NCI-H526 (cell line): ENCODE data around the gene ITPR1.
A peak's percentile ranks its signal among the peaks of the same experiment; 100 is the strongest.

Experiments used
- DNase-seq, 2 experiments: peaks; one replicate each; lab custom pipeline; 2025; lab: John Stamatoyannopoulos, UW

The ITPR1 gene

DNA sequence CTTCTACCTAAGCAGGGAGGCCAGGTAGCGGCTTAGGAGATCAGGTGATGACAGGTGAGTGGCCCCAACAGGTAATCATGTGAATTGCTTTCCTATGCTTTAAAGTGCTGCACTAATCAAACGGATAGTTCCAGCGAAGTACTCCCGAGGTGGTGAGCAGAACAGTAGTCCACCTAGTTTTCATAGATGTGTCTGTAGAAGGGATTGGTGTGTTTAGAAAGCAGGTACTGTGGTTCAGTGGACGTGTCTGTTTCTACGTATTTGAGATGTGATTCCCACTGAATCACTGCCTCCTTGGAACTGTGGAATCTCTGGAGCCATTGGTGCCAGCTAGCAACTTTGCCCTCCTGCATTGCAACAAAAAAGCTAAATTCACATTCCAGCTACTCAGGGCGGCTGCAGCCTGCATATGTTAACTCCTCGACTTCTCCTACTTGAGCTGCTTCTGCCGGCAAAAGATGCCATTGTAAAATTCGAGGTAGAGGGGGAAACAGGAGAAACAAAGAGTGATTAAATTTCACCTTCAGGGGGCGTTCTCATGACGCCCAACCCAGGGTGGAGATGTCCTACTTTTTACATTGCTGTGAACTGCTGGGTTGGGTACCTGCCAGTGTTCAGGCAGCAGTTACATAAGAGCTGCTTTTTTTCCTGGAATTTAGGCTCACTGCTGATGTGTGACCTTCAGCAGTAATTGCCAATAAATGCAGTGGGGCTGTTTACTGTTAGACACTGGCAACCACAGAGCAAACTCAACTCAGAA lies 227.3 kb downstream of the ITPR1 start:
- DNase-seq, result peak; percentile 9 to 41

DNA sequence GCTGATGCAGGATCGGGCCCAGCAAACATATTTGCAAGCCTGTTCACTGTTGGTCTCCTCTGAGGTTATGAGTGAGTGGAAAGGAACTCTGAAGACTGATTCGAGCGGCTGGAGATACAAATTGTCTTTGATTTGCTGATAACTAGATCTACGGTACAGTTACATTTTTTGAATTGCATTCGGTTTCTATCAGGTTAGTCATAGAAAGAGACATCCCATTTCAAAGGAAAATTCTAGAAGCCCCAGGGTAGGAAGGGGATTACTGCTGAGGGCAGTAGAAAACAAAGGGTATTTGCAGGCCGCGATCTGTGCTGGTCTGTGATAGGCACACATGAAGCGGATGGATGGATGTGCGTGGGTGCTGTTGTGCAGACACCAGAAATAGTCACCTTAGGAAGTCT lies 228.4 kb downstream of the ITPR1 start:
- DNase-seq, result no peak

DNA sequence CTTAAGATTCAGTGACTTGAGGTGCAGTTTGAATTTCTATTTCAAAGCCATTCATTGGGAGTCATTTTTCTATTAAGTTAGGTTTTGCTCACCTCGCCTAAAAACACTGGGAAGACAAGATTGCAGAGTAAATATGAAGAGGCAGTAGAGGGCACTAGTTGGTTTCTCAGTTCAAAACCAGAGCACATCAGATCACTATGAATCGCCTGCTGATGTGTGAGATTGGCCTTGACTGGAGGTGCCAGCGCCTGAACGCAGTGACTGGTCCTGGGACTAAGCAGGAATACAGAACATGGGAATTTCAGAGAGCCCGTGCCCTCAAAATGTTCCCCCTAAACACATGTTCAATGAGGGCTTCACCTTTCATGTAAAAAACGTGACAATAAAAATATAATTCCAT lies 229.0 kb downstream of the ITPR1 start:
- peak in 1 of 2 experiments; percentile 50 for DNase-seq

DNA sequence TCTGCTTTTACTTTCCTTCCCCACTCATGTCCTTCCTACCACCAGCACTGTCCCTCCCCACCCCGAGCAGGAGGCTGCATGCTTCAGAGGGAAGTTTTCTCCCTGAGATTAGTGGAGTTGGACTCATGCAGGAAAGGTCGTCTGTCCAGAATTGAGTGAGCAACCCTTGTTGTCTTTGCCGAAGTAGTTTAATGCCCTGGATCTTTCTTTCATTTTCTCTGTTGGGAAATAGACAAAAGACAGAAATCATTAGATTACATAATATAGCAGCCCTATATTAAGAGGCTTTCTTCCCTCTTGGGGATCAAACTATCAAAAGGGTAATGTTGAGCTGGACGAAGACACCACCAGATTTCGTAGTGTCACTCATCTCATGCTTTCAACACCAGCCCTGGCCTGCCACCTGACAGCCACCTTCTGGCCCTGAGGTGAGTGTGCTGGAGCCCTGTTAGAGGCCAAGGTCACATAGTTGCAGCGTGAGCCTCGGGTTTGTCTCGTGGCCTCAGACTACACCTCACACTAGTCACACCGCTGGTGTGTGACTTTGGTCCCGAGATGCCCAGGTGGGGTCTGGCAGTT lies 231.0 kb downstream of the ITPR1 start:
- DNase-seq, result no peak

DNA sequence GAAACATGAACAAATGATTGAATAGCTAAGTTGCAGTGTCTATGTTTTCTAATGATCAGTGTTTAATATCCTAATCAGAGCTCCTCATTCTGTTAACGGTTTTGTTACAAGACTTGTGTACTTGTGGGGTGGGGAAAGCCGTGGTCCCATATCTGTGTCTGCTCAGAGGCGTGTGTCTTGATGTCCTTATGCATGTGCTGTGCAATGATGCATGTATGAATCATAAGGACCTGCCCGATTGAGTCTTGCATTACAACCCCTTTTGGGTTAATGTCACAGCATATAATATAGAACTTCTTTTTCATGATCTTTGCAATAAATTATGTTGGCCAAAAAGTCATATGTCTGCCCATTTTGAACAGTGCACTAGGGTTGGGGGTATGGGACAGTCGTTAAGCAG lies 233.4 kb downstream of the ITPR1 start:
- DNase-seq, result no peak

DNA sequence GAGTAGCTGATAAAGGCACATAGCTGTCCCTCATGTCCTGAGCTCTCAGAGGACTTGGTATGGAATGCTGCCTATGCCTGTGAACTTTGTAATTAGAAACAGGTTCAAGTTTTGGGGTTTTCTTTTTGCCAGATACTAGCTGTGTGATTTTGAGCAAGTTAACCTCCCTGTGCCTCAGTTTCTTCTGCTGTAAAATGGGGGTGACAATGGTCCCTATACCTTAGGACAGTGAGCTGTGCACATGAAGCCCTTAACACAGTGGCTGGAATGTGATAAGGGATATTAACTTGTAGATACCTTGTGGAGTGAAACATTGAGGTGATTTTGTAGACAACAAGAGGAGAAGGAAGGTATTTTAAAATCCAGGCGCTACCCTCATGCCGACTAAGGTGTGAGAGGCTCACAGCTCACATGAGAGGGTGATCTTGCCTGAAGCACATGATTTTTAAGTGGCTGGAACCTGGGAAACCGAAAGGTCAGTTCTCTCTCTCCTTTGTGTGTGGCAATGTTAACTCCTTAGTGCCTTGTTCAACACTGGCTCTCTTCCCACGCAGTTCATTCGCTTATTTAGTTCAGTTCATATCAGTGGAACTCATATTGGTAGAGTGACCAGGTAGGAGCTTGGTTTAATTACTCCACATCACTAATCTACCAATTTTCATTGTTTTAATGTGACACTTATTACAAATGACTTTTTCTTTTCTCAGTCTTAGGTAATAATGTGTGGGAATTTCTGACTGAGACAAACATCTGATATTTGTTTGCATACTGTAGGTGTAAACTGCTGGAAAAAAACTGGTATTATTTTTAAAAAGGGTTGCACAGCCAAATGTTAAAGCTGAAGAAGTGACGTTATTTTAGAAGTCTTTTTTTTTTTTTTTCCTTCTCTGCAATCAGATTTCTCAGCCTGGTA lies 236.2 kb downstream of the ITPR1 start:
- no peak for DNase-seq

DNA sequence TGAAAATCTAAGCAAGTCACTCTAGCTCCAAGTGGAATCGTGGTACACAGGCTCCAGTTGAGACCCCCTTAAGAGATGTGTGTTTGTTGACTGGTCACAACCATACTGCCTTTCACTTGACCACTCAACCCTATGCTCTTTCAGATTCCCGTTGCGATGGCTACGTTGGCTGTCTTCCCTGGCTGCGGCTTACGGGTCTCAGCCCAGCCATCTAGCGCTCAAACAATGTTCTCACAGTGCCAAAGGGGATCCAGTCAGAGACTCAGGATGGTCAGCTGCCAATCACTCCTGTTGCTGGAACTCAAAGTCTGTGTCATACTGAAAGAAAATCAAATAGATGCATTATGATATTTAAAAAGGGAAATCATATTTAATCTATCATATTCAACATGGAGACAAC lies 237.6 kb downstream of the ITPR1 start:
- no peak for DNase-seq

DNA sequence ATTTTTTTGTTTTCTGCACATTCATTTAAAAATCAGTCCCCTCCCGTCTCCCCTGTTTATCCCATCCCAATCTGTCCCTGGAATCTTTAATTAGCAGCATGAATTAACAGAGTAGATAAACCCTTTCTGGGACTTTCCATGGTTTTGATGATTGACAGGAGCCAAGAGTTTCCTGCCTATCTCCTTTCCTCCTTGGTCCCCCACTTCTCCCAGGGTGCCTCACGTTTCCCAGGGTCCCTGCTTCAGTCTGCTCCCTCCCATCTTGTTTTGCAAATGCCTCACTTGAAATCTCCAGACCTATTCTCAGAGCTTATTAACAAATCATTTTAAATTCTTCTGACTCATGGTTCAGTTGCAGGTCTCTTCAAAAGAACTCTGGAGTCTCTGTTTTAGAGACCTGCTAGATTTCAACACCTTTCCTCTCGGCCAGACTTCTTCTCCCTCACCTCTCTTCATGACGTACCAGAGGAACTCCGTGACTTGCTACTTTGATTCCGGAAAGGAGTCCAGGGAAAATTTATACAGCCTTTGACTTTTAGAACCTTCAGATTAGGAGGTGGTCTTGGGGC lies 238.5 kb downstream of the ITPR1 start:
- DNase-seq, result no peak

DNA sequence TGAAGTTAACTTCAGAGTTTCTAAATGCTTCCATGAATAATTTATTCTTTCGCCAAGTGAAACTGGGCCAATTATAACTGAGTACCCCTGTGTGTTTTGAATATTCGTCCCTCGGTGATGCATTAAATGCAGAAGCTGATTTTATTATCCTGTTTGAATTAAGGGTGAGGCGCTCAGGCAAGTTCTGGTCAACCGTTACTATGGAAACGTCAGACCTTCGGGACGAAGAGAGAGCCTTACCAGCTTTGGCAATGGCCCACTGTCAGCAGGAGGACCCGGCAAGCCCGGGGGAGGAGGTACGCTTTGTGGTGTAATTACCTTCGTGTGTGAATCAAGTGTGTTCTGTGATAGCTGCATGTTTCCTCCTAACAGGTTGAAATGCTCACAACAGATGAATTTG lies 239.8 kb downstream of the ITPR1 start:
- DNase-seq, result peak; percentile 12 to 35

DNA sequence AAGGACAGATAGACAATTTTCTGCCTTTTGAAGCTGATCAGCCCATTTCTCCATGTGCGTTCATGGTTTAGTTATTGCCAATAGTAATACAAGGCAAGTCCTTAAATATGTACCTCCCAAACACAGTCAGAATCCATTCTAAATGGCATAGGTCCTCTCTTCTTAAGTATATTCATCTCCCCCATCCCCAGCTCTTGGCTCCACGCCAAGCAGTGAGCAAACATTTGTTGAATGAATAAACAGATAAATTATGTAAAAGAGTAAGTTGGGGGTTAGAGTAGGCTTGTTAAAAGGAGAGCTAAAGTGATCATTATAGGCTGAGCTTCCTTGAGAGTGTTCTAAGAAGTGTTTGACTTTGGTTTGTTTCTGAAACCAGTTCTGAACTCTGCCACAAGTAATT lies 241.3 kb downstream of the ITPR1 start:
- peak; percentile 74 to 80 for DNase-seq

DNA sequence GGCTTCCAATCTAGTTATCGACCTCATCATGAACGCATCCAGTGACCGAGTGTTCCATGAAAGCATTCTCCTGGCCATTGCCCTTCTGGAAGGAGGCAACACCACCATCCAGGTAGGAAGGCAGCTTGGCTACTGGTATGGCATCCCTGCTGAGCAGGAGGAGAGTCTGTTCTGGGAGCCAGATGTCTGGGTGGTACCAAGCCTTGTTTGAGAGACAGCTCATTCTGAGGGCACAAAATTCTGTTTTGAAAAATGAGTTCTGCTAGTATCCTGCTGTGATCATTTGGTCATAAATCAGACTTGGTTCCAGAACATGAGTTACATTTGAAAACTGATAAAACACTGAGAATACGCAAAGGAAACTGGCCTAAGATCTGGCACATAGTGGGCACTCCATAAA lies 242.1 kb downstream of the ITPR1 start:
- DNase-seq, result no peak

DNA sequence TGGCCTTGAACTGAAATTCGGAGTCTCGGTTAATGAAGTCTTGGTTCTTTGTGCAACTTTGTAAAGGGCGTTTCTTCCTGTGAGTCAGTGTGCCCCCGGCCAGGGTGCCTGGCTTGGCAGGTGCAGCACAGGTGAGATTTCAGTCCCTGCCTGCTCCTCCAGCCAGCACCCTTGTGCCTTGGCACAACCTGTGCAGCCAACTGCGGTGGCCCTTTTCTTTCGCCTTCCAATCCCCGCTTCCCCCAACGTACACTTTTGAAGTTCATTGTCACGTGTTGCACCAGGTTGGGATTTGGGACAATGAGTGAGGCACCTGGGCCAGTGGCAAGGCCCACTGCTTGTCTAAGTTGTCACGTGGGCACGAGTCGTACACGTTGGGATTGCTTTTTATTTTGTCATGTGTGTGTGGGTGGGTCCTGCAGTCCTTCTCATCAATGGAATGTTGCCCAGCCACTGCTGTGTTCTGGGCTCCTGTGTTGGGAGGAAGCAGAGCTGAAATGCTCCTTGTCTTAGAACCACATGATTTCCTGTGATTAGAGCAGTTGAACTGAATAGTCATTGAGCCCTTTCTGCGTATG lies 243.2 kb downstream of the ITPR1 start:
- DNase-seq, result no peak

DNA sequence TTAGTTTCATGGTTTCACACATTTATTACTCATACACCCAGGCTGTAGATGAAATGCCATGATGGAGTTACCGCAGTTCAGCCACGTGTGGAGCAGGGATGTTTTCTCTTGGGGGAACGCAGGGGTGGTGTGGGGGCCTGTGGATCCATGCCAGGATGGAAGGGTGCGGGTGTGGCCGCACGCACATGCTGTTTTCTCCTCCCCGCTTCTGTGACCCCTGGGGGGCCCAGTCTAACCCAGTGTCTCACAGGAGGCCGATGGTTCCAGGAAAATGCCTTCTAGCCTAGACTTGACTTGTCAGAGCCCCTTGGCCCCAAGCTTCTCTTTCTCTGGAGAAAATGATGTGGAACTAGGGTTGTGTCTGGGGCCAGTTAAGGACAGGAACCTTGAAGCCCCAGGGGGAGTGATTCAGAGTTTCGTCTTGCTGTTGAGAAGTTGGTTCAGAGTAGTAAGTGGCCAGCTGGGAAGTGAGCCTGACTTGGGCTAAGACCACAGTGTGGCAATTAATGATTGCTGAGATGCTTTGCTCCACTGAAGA lies 245.7 kb downstream of the ITPR1 start:
- no peak for DNase-seq

DNA sequence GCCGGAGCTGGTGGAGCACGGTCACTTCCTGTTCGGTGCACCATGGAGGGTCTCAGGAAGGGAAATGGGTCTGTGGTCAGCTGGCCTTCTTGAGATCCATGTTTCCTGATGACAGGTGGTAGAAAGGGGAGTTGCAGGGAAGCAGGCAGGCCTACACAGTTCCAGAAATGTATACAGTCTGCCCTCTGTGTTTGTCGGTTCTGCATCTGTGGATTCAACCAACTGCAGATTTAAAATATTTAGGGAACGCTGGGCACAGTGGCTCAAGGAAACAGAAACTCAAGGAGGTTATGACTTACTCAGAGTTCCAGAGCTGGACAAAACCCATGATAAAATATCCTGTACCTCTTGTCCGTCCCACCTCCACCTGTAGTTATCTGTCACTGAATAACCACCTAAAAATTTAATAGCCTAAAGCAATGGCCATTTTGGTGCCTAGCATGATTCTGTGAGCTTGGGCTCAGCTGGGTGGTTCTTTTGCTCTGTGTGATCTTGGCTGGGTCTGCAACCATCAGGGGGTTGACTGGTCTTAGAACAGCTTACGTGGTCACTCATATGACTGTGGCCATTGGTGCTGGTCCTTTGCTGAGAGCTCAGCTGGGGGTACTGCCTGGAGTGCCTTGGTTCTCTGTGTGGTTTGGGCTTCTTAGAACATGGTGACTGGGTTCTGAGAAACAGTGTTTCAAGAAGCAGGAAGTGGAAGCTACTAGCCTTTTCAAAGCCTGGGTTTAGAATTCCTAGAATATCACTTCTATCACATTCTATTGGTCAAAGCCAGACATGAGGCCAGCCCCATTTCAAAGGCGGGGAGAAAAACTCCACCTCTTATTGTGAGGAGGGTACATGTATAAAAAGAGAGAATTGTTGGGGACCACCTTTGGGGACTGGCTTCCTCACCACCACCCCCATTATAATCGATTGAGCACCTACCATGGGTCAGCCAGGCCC lies 246.4 kb downstream of the ITPR1 start:
- DNase-seq, result no peak

DNA sequence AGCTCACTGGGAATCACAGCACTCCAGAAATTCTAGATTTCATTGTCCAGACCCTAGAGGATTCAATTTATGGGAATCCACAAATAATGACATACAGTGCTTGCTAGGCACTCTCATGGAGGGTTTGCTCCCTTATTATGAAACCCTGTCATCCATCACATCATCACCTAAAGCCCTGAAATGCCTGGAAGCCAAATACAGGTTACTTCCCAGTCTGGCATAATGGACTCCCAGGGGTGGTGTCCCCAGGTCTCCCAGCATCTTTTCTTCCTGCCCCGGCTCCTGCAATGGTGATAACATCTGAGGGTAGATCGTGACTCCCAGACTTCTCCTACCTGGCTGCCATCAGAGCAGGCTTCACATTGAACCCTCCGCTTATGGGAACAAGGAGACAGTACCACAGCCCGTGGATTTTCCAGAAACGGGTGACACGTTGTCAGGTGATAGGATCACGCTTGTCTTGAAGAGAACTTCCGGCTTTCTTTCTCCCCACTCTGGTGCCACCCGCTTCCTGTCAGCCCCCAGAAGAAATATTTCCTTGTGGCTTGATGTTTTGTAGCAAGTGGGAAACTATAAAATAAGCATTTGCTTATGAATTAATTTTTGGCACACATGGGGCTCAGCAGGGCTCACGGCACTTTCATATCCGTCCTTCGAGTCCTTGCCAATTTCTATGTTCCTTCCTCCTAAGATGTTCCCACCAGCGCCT lies 247.4 kb downstream of the ITPR1 start:
- no peak for DNase-seq

DNA sequence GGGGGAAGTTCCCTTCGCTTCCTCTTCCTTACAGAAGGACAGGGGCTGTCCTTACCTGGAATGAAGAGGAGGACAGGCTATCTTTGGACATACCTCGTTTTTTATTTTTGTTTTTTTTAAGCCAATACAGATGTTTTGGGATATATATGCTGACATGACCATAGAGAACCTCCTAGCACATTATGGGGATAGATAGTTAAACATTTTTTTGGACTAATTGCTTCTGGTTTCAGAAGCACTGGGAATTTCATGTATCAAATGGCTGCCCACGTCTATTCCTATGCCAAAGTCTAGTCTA lies 247.9 kb downstream of the ITPR1 start:
- no peak for DNase-seq

DNA sequence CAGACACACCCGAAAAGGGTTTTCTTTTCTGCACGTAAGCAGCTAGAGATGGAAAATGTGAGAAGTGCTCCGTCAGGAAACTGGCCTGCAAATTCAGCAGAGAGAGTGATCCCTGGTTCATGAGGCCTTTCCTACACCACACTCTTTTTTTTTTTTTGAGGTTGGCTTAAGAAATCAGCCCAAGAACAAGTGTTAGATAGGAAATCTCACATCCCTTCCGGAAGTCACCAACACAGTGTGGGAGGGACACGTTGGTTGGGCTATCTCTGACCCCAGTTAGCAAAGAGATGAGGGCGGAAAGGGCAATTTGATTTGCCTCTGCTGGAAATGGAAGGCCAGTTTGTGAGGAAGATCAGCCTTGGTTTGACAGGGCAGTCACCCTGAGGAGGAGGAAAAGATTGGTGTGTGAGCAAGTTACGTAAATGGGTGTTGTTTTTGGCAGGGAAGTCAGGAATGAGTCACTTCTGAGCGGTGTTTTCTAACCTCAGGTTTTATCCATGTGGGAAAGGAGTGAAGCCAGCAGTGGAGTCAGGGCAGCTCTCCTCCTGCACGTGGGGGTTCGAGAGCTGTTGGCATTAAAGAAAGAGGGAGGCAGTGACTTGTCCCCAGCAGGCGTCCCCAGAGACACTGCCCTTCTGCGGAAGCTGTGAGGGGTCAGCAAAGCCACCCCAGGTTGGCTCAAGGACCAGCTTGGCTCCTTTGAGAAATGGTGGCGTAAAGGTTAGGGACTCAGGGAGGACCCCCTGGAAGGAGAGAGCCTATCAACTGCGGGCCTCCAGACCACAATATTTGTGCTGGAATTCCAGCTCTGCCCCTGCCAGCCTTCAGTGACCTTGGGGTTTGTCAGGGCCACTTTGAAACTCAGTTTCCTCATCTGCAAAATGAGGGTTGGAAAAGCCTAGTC lies 248.5 kb downstream of the ITPR1 start:
- DNase-seq, result no peak

DNA sequence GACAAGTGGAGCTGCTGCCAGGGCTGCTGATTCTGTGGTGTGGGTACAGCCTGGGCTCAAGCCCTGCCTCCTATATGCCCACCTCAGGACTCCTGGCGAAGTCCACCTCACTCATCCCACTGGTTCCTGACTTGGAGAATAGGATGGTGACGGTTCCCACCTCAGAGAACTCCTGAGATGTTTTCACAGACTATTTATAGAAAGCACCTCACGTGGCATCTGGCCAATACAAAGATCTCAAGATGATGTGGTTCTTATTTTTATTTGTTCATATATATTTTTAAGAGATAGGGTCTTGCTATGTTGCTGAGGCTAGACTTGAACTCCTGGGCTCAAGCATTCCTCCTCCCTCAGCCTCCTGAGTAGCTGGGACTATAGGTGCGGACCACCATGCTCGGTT lies 249.2 kb downstream of the ITPR1 start:
- no peak for DNase-seq

DNA sequence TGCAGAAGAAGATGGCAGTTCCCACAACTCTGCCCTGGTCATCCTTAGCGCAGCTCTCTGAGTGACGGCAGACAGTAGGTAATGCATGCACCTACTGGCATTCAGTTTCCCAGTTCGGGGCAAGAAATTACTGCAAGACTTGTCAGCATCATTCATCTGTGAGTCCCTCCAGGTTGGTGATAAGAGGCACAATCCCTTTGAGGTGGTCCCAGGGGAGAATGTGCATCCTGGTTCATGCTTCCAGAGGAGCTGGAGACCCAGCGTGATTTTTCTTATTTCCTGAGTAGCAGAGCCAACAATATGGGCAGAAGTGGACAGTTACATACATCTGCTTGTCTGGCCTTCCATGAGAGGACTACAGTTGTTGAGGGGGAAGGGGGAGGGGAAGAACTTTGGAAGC lies 250.2 kb downstream of the ITPR1 start:
- DNase-seq, result no peak
